Posterior vena cava (tissue), 2 donors: Measurements from ENCODE around the gene PARD6B. TPM values are rescaled to one million over a fixed set of nuclear protein-coding genes. Genes with fewer than 3 reads are reported as not detected.

ENCODE experiments used
- DNase-seq: peaks from one replicate; pipeline ENCODE4 v3.0.0-alpha.2; 2020; ENCODE audit warnings: low spot score
- intact Hi-C, 2 donors: fragments of 100-400 bp; cut with DNase I; formaldehyde crosslinking; loops; one replicate each; pipeline versions ENCODE4 v1.14.1 to v1.14.2; 2022 to 2023
- total RNA-seq, 2 donors: library from RNA; stranded (reverse); fragmentation: NEBNext Ultra II Directional; extraction: Animal tissue kit (Norgen Biotek cat#: 25700); gene quantifications; one replicate each; pipeline ENCODE4 v1.2.1, GENCODE V29; 2021
- donor health status: DM: yes; HTN: yes; CAD: no.
- donor health status: DM: yes; HTN: yes; CAD: no.

Gene PARD6B
- total RNA-seq, 2 donors from 2014 or later = 1.0 to 1.4 TPM

GRCh38 chr20:50720582-50720981 is 10.8 kb upstream of the PARD6B start:
- no peak for DNase-seq
- intact Hi-C loops = no loop called here

- intact Hi-C loops = no loop called here
- DNase-seq = peak; percentile 74
Observed at GRCh38 chr20:50721881-50722281, 9.5 kb upstream of the PARD6B start.

- intact Hi-C loops = no loop called here
- peak; percentile 7 for DNase-seq
Observed at GRCh38 chr20:50722424-50723155, 8.8 kb upstream of the PARD6B start.

- intact Hi-C loops = no loop called here
- peak; percentile 26 for DNase-seq
Observed at GRCh38 chr20:50723672-50724071, 7.7 kb upstream of the PARD6B start.

- peak; percentile 25 for DNase-seq
- intact Hi-C loops = no loop called here
Observed at GRCh38 chr20:50724112-50724725, 7.2 kb upstream of the PARD6B start.

- intact Hi-C loops = no loop called here
Observed at GRCh38 chr20:50724851-50725723, 6.3 kb upstream of the PARD6B start.

GRCh38 chr20:50725724-50726005 is 5.7 kb upstream of the PARD6B start:
- intact Hi-C loops = no loop called here
- DNase-seq = peak; percentile 34

More at GRCh38 chr20:50724851-50725723, 6.3 kb upstream of the PARD6B start:
- peak; percentile 89 for DNase-seq

- intact Hi-C loops = no loop called here
- DNase-seq = no peak
Observed at GRCh38 chr20:50726955-50727791, 4.2 kb upstream of the PARD6B start.

GRCh38 chr20:50727792-50728485 is 3.4 kb upstream of the PARD6B start:
- intact Hi-C loops = no loop called here
- DNase-seq = peak; percentile 20

- intact Hi-C loops = no loop called here
- DNase-seq = no peak
Observed at GRCh38 chr20:50728486-50728980, 2.8 kb upstream of the PARD6B start.

GRCh38 chr20:50728981-50729874 is 2.2 kb upstream of the PARD6B start:
- intact Hi-C loops = no loop called here
- DNase-seq = peak; percentile 29

- peak; percentile 44 for DNase-seq
Observed at GRCh38 chr20:50729901-50730764, 1.2 kb upstream of the PARD6B start.

GRCh38 chr20:50730765-50731054 is 670 bp upstream of the PARD6B start:
- intact Hi-C loops = loop anchor here (5.0 to 10.0 kb wide), 2 partner anchors 246 to 1578 kb away; no protein-coding TSS in a partner anchor

More at GRCh38 chr20:50729901-50730764, 1.2 kb upstream of the PARD6B start:
- intact Hi-C loops = loop anchor here (5.0 to 10.0 kb wide), 2 partner anchors 245 to 1578 kb away; no protein-coding TSS in a partner anchor

GRCh38 chr20:50731930-50732690 is 730 bp downstream of the PARD6B start:
- no peak for DNase-seq
- intact Hi-C loops = loop anchor here (5.0 to 10.0 kb wide), 2 partner anchors 247 to 1580 kb away; no protein-coding TSS in a partner anchor

More at GRCh38 chr20:50730765-50731054, 670 bp upstream of the PARD6B start:
- DNase-seq = no peak

GRCh38 chr20:50733644-50734349 is 2.4 kb downstream of the PARD6B start:
- intact Hi-C loops = loop anchor here (5.0 to 10.0 kb wide), 2 partner anchors 249 to 1581 kb away; no protein-coding TSS in a partner anchor
- no peak for DNase-seq
